GM18502 (cell line): ENCODE results near the gene MRPL14.
"Not testable (repeated sequence)": the region's sequence is repeated elsewhere in the genome, so short reads cannot be mapped to it uniquely, and the experiment has no call there.

Experiments
- ATAC-seq: cut with Tn5 transposase; IDR thresholded peaks from one replicate; pipeline ENCODE4 v1.9.1; 2021; ENCODE audit warnings: mild to moderate bottlenecking; ENCODE audit not compliant: unreplicated experiment, poor library complexity

MRPL14 gene

DNA sequence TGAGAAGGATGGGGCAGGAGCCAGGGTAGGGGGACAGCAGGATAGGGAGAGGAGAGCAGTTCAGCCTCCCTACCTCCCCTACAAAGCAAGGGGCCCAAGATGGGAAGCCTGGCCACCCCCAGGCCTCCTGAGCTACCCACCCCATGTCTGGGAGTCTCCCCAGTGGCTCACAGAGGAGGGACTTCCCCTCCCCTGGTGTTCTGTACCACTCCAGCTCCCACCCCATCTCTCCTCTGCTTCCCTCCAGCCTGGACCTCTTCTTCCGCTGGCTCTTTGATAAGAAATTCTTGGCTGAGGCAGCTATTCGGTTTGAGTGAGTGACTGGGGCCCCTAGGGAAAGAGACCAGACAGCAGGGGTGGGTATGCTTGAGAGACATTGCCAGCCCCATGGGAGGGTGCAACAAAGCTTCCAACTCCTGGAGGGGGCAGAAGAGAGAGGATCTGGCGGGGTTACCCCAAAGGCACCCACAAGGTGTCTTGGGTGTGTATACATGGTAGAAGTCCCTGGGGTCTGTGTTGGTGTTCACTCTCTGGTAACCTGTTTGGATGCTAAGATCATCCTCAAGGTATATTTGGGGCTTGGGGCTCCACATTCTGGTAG, 23.2 kb upstream of the MRPL14 start:
- no peak for ATAC-seq

DNA sequence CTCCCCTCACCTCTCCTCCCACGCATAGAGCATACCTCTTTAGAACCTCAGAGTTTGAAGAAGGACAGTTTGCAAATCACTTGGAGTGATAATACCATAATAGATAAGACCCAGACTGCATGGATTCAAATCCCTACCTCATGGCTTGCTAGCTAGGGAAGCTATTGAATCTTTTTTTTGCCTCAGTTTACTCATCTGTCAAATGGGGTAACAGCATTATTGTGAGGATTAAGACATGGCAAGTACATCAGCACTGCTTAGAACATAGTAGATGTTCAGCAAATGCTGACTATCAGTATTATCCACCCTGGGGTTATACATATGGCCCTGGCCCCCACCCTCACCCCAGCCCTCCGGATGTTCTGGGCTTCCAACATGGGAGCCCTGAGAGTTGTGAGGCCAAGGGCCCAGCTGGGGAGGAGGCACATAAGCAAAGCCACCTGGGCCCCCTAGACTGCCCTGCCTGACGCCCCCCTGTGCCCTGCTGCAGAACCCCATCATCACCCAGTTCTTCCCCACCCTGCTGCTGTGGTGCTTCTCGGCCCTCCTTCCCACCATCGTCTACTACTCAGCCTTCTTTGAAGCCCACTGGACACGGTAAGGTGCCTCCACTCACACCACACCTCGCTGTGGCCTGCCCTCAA, 22.2 kb upstream of the MRPL14 start:
- no peak for ATAC-seq

DNA sequence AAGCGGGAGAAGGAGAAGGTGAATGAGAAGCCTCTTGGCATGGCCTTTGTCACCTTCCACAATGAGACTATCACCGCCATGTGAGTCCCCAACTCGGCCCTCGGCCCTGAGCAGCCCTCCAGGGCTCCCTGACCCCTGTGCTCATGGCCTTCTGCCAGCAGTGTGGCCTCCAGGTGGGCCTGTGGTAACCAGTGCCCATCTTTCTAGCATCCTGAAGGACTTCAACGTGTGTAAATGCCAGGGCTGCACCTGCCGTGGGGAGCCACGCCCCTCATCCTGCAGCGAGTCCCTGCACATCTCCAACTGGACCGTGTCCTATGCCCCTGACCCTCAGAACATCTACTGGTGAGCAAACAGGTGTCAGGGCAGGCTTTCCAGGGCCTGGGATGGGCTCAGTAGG, 21.1 kb upstream of the MRPL14 start:
- no peak for ATAC-seq

DNA sequence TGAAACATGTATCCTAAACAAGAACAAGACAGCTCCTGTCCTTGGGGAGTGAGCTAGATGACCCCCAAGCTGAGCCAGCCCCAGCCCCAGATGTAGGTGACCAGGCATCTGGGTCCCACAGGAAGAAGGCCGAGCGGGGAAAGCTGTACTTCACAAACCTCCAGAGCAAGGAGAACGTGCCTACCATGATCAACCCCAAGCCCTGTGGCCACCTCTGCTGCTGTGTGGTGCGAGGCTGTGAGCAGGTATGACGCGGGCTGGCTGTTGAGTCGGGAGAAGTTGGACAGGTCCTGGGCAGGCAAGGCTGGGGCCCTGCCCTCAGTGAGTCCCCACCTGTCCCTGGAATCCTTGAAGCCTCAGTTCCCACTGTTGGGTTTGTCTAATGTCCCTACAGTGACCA, 20.0 kb upstream of the MRPL14 start:
- no peak for ATAC-seq

DNA sequence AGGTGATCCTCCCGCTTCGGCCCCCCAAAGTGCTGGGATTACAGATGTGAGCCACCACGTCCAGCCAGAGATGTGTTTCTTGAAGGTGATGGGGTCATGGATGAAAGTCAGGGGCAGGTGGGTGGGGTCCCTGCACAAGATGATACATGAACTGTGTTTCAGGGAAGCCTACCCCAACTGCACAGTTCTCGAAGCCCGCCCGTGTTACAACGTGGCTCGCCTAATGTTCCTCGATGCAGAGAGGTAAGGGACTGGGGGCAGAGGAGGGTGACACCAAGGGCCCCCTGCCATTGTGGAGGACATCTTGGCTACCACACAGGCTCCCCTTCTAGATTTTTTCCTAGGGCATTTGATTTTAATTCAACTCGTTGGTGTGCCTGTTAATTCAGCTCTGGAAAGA, 19.4 kb upstream of the MRPL14 start:
- no peak for ATAC-seq

DNA sequence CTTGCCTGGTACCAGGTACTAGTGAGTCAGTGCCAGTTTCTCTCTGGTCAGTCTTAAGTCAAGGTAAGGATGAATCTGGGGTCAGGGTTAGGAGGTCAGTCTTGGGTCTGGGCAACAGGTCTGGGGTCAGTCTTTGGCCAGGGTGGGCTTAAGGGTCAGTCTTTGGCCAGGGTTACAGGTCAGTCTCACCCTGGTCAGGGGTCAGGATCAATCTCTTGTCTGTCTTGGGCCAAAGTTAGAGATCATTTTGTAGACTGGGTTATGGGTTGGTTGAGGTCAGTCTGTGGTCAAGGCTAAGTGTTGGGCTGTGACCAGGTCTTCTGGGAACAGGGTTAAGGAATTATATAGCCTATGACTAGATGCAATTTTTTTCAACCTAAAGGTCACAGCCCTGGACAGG, 18.6 kb upstream of the MRPL14 start:
- ATAC-seq = no peak

DNA sequence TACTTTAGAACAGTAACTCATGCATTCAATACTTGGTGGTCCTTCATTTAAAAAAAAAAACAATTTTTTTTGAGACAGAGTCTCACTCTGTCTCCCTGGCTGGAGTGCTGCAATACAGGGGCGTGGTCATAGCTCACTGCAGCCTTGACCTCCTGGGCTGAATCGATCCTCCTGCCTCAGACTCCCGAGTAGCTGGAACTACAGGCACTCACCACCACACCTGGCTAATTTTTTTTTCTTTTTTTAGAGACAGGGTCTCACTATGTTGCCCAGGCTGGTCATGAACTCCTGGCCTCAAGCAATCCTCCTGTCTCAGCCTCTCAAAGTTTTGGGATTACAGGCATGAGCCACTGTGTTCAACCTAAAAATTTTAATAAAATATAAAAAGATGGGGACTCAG, 17.3 kb upstream of the MRPL14 start:
- ATAC-seq = not testable (repeated sequence)

DNA sequence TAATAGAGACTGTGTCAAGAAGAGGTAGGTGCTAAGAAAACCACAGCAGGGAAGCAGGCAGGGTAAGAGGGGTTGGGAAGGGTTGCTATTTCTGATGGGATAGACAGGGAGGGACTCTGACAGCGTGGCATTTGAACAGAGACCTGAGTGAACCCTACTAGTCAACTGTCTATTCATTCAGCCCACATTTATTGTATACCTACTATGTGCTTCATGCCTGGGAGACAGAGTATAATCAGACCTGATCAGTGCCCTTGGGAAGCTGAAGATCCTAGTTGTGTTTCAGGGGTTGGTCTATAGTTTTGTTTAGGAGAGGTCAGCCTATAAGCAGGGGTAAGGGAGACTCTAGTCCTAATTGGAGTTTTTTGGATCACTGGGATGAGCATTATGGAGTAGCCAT, 16.5 kb upstream of the MRPL14 start:
- no peak for ATAC-seq

DNA sequence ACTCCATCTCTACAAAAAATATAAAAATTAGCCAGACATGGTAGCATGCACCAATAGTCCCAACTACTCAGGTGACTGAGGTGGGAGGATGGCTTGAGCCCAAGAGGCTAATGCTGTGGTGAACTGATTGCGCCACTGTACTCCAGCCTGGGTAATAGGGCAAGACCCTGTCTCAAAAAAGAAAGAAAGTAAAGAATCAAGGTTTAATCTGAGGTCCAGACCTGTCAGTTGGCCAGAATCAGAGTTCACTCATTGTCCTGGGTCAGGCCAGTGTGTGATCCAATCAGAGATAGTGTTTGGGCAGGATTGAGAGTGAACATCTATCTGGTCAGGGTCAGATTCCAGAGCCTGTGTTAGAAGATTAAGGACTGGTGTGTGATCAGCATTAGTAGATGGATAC, 15.6 kb upstream of the MRPL14 start:
- ATAC-seq = no peak

DNA sequence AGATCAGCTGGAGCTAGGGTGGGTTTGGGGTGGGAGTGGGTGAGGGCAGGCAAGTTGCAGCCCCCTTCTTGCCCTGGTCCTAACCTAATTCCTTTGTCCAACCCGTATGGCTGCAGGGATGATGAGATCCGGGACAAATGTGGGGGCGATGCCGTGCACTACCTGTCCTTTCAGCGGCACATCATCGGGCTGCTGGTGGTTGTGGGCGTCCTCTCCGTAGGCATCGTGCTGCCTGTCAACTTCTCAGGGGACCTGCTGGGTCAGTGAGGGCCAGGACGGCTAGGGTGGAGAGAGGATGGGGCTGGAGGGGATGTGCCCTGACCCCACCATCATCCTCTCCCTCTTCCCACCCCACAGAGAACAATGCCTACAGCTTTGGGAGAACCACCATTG, 12.1 kb upstream of the MRPL14 start:
- no peak for ATAC-seq

DNA sequence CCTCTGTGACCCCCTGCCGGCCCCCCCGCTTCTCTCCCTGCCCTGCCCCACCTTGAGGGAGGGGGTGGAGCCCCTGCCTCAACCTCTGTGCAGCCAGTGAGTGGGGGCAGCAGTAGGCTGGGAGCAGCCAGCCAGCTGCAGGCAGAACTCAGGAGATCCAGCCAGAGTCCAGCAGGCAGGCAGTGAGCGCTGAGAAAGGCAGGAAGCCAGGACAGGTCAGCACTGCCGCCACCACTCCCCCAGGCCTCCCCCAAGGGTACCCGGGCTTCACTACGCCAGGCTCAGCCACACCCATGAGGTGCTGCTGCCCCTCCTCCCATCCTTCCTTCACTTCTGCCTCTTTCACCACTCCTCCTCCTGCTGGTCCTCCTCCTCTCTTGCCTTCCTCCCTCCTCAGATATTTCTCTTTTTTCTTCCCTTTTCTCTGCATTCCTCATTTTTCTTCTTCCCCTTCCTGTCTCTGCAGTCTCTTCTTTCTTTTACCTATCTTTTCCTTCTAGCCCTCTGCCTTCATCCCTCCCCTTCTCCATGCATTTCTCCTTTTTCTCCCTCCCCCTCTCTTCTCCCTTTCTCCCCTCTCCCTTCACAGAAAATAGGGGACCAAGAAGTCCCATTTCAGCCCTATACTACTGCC, 11.6 kb upstream of the MRPL14 start:
- ATAC-seq = no peak

DNA sequence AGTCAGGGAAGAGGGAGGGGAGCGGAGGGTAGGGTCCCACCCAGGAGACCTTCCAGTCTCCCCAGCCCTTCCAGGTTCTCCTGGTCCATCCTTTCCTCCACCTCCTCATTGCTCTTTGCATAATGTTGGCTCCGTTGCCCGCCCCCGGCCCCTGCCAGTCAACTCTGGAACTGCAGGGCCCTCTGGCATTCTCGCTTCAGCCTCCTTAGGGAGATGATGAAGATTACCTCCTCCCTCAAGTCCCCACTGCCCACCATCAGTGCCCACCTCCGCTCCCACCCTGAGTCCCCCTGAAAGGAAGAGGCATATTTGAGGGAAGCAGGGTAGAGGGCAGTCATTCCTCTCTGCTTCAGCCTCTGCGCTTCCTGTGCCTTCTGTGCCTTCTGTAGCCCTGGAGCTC, 8.6 kb upstream of the MRPL14 start:
- ATAC-seq = no peak

DNA sequence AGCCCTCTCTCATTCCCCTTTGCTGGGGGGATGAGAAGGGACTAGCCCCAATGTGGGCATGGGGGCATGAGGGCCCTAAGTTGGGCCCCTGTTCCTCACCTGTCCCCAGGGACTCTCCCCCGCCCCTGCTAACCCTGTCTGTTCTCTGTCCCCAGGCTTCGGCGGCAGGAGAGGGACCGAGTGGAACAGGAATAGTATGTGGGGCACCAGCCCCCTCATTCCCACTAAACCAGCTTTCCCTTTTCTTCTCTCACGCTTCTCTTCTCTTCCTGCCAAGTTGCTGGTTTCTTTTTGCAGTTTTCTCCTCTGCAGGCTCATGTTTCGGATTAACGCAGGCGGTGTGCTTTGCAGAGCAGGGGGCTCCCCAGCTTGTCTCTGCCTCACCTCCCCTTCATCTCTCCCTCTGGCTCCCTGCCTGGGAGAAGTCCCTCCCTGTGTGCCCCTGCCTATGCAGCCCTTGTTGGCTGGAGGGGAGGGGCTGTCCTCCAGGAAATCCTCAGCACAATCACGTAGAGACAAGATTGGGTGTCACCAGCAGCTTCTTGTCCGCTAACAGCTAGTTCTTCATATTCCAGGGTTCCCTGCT, 8.0 kb upstream of the MRPL14 start:
- ATAC-seq = no peak

DNA sequence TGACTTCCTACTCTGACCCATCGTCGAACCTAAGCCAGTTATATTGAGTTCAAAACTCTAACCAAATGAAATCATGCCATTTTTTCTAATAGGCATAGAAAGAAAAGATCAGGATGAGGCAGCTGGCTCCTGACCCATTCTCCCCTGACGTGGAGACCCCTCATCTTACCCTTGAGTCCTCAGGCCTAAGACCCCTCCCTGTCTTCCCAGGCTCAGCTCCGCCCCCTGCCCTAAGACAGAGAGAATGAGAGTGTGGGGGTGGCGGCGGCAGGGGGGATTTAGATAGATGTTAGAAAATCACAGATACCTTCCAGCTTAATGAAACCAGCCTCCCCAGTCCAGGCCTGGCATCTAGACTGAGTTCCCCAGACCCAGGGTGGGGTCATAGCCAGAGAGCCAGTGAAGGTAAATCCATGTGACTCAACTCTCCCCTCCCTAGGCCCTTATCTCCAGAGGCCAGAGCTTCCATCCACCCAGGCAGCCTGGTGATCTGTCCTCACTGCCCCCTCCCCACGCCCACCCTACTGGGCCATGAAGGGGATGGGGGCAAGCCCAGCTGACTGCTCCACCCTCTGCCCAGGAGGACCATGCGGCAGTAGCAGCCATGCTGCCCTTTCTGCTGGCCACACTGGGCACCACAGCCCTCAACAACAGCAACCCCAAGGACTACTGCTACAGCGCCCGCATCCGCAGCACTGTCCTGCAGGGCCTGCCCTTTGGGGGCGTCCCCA, 6.9 kb upstream of the MRPL14 start:
- ATAC-seq = no peak

DNA sequence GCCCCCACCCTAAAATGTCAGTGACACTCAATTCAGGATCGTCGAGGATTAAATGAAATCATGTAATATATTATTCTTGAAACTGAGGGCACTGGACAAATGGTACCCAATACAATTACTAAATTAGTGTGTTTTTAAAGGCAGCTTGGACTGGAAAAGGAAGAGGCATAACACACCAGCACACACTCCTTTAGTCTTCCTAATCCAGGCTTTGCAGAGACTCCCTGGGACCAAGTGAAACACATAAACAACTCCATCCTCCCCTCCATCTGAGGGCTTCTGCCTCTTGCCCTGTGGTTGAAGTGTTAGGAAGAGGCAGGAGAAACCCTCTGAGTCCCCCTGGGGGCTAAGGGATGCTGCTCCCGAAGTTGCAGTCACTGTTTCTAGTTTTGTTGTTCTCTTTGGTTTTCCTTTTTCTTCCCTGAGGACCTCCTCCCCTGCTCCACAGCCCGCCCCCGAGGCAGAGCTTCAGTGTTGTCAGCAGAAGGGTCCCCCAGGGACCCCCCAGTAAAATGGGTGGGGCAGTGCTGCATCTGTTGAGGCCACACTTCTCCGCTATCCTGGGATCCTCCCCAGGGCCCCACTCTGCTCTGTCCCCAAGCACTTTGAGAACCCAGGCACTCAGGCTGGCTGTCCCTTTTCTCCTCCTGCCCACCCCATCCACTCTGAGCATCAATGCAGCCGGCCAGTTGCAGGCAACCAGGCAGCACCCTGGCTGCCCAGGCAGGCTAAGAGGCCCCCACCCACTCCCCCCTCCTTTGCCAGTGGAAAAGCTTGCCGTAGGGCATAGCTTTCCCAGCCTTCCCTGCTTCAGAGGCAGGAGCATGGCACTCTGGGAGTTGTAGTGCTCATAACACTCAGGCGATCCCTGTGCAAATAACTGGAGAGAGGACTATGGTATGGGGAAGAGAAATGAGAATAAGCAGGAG, 6.0 kb upstream of the MRPL14 start:
- ATAC-seq = no peak

DNA sequence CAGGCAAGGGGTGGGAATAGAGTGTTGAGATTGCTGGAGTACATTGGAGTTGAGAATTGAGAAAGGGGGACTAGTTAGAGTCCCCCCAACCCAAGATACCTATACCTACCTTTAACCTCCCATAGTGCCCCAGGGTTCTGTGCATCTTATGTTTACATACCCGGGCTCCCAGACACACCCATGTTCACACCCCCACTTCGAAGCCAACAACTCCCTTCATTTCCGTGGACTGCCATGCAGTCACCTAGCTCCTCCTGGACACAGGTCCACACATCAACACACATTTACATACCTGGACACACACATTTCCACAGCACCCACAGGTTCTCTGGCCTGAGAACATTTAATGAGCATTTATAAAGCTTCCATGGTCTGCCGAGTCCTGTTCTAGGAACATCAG, 5.2 kb upstream of the MRPL14 start:
- ATAC-seq = no peak

DNA sequence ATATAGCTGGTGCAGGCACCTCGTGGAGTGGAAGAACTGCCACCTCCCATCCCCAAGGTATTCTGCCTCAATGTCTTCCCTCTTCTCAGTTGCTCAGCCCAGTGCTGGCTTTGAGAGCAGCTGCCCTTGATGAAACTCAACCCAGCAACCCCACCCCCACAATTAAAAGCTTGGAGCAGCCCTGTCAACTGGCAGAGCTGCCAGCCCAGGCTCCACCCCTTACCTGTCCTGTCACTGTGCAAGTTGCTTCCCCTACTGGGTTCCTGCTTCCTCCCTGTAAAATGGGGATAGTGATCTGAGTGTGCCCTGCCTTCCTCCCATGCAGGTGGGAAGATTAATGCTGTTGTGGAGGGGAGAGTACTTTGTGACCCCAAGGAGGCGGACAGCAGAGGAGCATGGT, 4.6 kb upstream of the MRPL14 start:
- no peak for ATAC-seq

DNA sequence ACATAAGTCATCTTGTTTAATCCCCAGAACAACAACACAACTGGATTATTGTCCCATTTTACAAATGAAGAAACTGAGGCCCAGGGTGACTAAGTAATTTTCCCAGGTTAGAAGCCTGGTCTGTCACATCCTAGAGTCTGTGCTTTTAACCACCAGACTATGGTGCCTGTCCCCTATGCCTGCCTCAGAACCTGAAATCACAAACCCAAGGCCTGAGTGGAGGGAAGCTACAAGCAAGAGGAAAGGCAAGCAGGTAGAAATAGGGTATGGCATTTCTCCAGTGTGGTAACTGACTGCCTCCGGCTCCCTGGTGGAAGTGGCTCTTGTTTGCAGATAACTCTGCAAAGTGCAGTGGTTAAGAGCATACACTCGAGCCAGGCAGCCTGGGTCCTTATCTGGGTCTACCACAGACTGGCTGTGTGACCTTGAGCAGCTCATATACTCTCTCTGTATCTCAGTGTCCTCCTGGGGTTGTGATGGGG, 2.6 kb upstream of the MRPL14 start:
- no peak for ATAC-seq

DNA sequence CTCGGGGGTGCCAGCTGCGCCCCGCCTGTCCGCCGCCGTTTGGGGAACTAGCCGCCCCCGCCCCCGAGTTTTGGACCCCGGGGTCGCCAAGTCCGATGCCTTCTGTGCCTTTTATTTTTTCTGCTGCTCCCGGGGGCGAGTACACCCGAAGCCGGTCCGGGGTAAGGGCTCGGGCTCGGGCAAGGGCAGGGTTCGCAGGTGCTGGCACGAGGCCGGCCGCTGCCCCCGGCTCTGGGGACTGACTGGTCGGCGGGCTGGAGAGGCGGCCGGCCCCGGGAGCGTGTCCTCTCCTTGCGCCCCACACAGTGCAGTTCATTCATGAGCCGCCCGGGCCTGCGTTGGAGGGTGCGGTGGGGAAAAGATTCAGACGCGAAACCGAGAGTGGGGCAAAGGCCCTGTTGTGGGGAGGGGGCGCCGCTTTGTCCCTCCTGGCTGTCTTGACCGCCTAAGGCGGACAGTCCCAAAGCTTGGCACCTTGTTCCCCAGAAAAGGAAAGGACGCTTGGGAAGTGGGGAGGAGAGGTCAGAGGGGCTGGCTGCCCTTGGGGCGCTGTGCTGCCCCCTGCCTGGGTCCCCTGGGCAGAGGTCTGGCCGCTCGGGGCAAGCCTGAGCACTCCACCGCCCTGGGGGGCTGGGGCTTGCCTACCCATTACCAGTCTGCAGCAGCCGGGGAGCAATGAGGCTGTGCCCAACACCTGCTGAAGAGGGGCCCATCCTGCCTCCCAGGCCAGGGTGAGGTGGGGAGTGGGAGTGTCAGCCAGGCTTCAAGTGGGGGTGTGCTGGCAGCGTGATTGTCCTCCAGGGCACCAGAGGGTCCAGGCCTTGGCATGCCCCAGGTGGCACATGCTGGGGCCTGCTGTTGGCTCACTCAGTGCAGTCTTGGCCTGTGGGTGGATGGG, 1.0 kb upstream of the MRPL14 start:
- ATAC-seq = no peak
